GM19324 (cell line): Measurements from ENCODE around the gene SUN5.
"Not testable (repeated sequence)": the region's sequence is repeated elsewhere in the genome, so short reads cannot be mapped to it uniquely, and the experiment has no call there.

ENCODE experiments used
- ATAC-seq: cut with Tn5 transposase; IDR thresholded peaks from one replicate; pipeline ENCODE4 v1.9.1; 2021; ENCODE audit warnings: mild to moderate bottlenecking, moderate library complexity; ENCODE audit not compliant: unreplicated experiment, low FRiP score

The SUN5 gene

GRCh38 chr20:32966881-32967781 lies 37.1 kb downstream of the SUN5 start:
- no peak for ATAC-seq

GRCh38 chr20:32966382-32966781 lies 37.9 kb downstream of the SUN5 start:
- ATAC-seq: no peak

GRCh38 chr20:32965581-32966373 lies 38.5 kb downstream of the SUN5 start:
- no peak for ATAC-seq

- ATAC-seq: no peak
Observed at GRCh38 chr20:32965115-32965514, 39.1 kb downstream of the SUN5 start.

- no peak for ATAC-seq
Observed at GRCh38 chr20:32964575-32964974, 39.7 kb downstream of the SUN5 start.

GRCh38 chr20:32963176-32963575 lies 41.1 kb downstream of the SUN5 start:
- ATAC-seq: no peak

GRCh38 chr20:32962646-32963045 lies 41.6 kb downstream of the SUN5 start:
- ATAC-seq: not testable (repeated sequence)

GRCh38 chr20:32962053-32962452 lies 42.2 kb downstream of the SUN5 start:
- ATAC-seq: no peak

- ATAC-seq: no peak
Observed at GRCh38 chr20:32960849-32961731, 43.1 kb downstream of the SUN5 start.

GRCh38 chr20:32960222-32960518 lies 44.1 kb downstream of the SUN5 start:
- no peak for ATAC-seq

- no peak for ATAC-seq
Observed at GRCh38 chr20:32959351-32960221, 44.6 kb downstream of the SUN5 start.

GRCh38 chr20:32958574-32958973 lies 45.7 kb downstream of the SUN5 start:
- ATAC-seq: no peak

GRCh38 chr20:32957459-32957858 lies 46.8 kb downstream of the SUN5 start:
- ATAC-seq: no peak

GRCh38 chr20:32950539-32950938 lies 53.7 kb downstream of the SUN5 start:
- not testable (repeated sequence) for ATAC-seq

GRCh38 chr20:32946629-32947028 lies 57.6 kb downstream of the SUN5 start:
- ATAC-seq: no peak

- no peak for ATAC-seq
Observed at GRCh38 chr20:32945710-32946221, 58.5 kb downstream of the SUN5 start.

- ATAC-seq: no peak
Observed at GRCh38 chr20:32943490-32944052, 60.7 kb downstream of the SUN5 start.

- ATAC-seq: no peak
Observed at GRCh38 chr20:32941155-32941885, 62.9 kb downstream of the SUN5 start.

- ATAC-seq: no peak
Observed at GRCh38 chr20:32934580-32934979, 69.7 kb downstream of the SUN5 start.
